ENCODE measurements around the gene ANO4.

Gene ANO4

DNA sequence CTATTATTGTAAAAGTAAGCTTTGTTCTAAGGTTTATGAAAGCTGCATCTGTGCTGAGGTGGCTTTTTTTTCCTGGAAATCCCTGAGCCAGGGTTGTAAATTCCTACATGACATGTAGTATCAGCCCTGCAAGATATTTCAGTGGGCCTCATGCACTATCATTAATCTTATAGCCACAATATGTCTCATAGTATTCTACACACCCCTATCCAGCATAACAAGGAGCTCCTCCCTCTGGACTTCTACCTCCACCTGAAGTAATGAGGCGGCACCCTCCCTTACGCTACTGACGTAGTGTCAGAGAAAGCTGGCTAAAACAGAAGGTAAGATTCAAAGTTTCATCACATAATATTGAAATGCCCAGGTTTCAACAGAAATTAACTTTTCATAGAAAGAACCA is 380.0 kb downstream of the ANO4 start:
- Histone ChIP-seq H3K4me3 (ENCODE audit: insufficient read depth, low read length, poor library complexity, severe bottlenecking) (no peak overlapping the region), H3K4me2 (ENCODE audit: low read depth, low read length, poor library complexity, severe bottlenecking) (no peak overlapping the region), H3F3A (ENCODE audit: insufficient read depth) (no peaks in the 10 kb centered on the region), H3K79me2 (ENCODE audit: insufficient read depth, low read length) (no peaks in the 10 kb centered on the region), H3K27ac (ENCODE audit: low read depth, low read length) (no peak overlapping the region), H2AFZ (ENCODE audit: low read depth, low read length, severe bottlenecking) (no peak overlapping the region), H3K27me3 (ENCODE audit: low read length) (no peaks in the 10 kb centered on the region), H4K20me1 (ENCODE audit: low read depth, low read length) (no peaks in the 10 kb centered on the region), H3K9ac (ENCODE audit: low read length) (no peak overlapping the region), H3K36me3 (ENCODE audit: low read length) (no peaks in the 10 kb centered on the region), H3K9me2 (replicated peaks; ENCODE audit: insufficient read depth, low read length) (no peaks in the 10 kb centered on the region), H3K9me3 (ENCODE audit: insufficient read depth, low read length) (no peaks in the 10 kb centered on the region)
- no peak for TF ChIP-seq EZH2phosphoT487 (conservative IDR thresholded peaks at IDR 0.05; ENCODE audit: low read length)
- TF ChIP-seq, protein P1, sequence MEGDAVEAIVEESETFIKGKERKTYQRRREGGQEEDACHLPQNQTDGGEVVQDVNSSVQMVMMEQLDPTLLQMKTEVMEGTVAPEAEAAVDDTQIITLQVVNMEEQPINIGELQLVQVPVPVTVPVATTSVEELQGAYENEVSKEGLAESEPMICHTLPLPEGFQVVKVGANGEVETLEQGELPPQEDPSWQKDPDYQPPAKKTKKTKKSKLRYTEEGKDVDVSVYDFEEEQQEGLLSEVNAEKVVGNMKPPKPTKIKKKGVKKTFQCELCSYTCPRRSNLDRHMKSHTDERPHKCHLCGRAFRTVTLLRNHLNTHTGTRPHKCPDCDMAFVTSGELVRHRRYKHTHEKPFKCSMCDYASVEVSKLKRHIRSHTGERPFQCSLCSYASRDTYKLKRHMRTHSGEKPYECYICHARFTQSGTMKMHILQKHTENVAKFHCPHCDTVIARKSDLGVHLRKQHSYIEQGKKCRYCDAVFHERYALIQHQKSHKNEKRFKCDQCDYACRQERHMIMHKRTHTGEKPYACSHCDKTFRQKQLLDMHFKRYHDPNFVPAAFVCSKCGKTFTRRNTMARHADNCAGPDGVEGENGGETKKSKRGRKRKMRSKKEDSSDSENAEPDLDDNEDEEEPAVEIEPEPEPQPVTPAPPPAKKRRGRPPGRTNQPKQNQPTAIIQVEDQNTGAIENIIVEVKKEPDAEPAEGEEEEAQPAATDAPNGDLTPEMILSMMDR (IDR thresholded peaks at IDR 0.05; ENCODE audit: insufficient read depth, low read length, poor library complexity, severe bottlenecking), result no peak

Measured in SU-DHL-6 (cell line).